Neural cell (in vitro differentiated cells): ENCODE results near the gene DNAJB9. TPM values are rescaled to one million over a fixed set of nuclear protein-coding genes. Genes with fewer than 3 reads are reported as not detected.

Experiments used
- H2AFZ ChIP-seq: fragments of 200-600, 300-800 bp; sonication (generic), shearing (Covaris generic); 2 replicates; pipeline ENCODE4 v1.6.0; 2014; ENCODE audit warnings: low read depth, mild to moderate bottlenecking, antibody characterized with exemption, low read length, moderate library complexity
- H3F3A ChIP-seq: fragments of 200-600 bp; shearing (Covaris generic); 2 replicates; pipeline ENCODE4 v1.6.1; 2016; ENCODE audit warnings: mild to moderate bottlenecking, moderate library complexity, mixed read lengths, antibody characterized with exemption, low read length; ENCODE audit not compliant: insufficient read depth, poor library complexity, severe bottlenecking
- H3K27ac ChIP-seq: fragments of 200-600, 300-800 bp; sonication (generic), shearing (Covaris generic); 2 replicates; pipeline ENCODE4 v1.5.1; 2014; ENCODE audit warnings: mild to moderate bottlenecking, low read length, moderate library complexity
- H3K27me3 ChIP-seq: fragments of 300-800, 200-600 bp; sonication (generic), shearing (Covaris generic); 2 replicates; pipeline ENCODE4 v1.6.0; 2014; ENCODE audit warnings: mild to moderate bottlenecking, low read depth, low read length, moderate library complexity; ENCODE audit not compliant: insufficient read depth
- H3K36me3 ChIP-seq: fragments of 300-800, 200-600 bp; sonication (generic), shearing (Covaris generic); 2 replicates; pipeline ENCODE4 v1.5.1; 2014; ENCODE audit warnings: mild to moderate bottlenecking, antibody characterized with exemption, low read length, moderate library complexity; ENCODE audit not compliant: insufficient read depth
- H3K4me2 ChIP-seq: fragments of 300-800, 200-600 bp; sonication (generic), shearing (Covaris generic); 2 replicates; pipeline ENCODE4 v1.6.0; 2014; ENCODE audit warnings: mild to moderate bottlenecking, low read length
- H3K4me3 ChIP-seq: fragments of 300-800, 200-600 bp; sonication (generic), shearing (Covaris generic); 2 replicates; pipeline ENCODE4 v1.5.1; 2014; ENCODE audit warnings: mild to moderate bottlenecking, low read length, moderate library complexity
- H3K79me2 ChIP-seq: fragments of 200-600 bp; shearing (Covaris generic); replicated peaks from 2 replicates; pipeline ENCODE4 v1.6.0; 2014; ENCODE audit warnings: mild to moderate bottlenecking, low read length, moderate library complexity; ENCODE audit not compliant: insufficient read depth
- H3K9ac ChIP-seq: fragments of 300-800, 200-600 bp; sonication (generic), shearing (Covaris generic); 2 replicates; pipeline ENCODE4 v1.6.1; 2016; ENCODE audit warnings: mild to moderate bottlenecking, low read length, mixed read lengths
- H3K9me2 ChIP-seq: fragments of 200-600 bp; shearing (Covaris generic); 2 replicates; pipeline ENCODE4 v1.6.1; 2016; ENCODE audit warnings: mild to moderate bottlenecking, low read length, mixed read lengths; ENCODE audit not compliant: insufficient read depth
- H3K9me3 ChIP-seq: fragments of 200-600, 300-800 bp; sonication (generic), shearing (Covaris generic); 2 replicates; pipeline ENCODE4 v1.6.1; 2016; ENCODE audit warnings: mild to moderate bottlenecking, mixed run types, low read length, moderate library complexity, mixed read lengths
- H4K20me1 ChIP-seq: fragments of 200-600 bp; shearing (Covaris generic); 2 replicates; pipeline ENCODE4 v1.6.1; 2016; ENCODE audit warnings: mild to moderate bottlenecking, mixed run types; ENCODE audit not compliant: insufficient read depth
- EP300 ChIP-seq: fragments of 450-650 bp; conservative IDR thresholded peaks from 2 replicates; pipeline ENCODE4 v1.6.1; 2014; ENCODE audit warnings: antibody characterized with exemption, mild to moderate bottlenecking, moderate library complexity; ENCODE audit not compliant: poor library complexity, severe bottlenecking
- EZH2 ChIP-seq: fragments of 200-600, 300-800 bp; shearing (Covaris generic), sonication (generic); IDR thresholded peaks from 2 replicates; pipeline ENCODE4 v1.6.1; 2014; ENCODE audit warnings: antibody characterized with exemption, low read length, borderline replicate concordance, mild to moderate bottlenecking; ENCODE audit not compliant: insufficient read depth, poor library complexity, severe bottlenecking
- MXI1 ChIP-seq: fragments of 450-650 bp; conservative IDR thresholded peaks from 2 replicates; pipeline ENCODE4 v1.6.1; 2014; ENCODE audit warnings: antibody characterized with exemption, mild to moderate bottlenecking; ENCODE audit not compliant: poor library complexity, severe bottlenecking
- POLR2AphosphoS5 ChIP-seq: IDR thresholded peaks from 2 replicates; pipeline ENCODE4 v1.6.1; 2012
- RAD21 ChIP-seq: fragments of 450-650 bp; conservative IDR thresholded peaks from 2 replicates; pipeline ENCODE4 v1.6.1; 2014; ENCODE audit warnings: antibody characterized with exemption, mild to moderate bottlenecking, moderate library complexity
- SMC3 ChIP-seq: fragments of 450-650 bp; conservative IDR thresholded peaks from 2 replicates; pipeline ENCODE4 v1.6.1; 2014; ENCODE audit warnings: antibody characterized with exemption, mild to moderate bottlenecking, moderate library complexity; ENCODE audit not compliant: poor library complexity
- TAF1 ChIP-seq: IDR thresholded peaks from 2 replicates; pipeline ENCODE4 v1.6.1; 2012; ENCODE audit warnings: low read depth
- polyA plus RNA-seq: library from polyadenylated mRNA; depleted of rRNA; stranded (reverse); fragments of >200 nt; gene quantifications from 2 replicates; pipeline ENCODE4 v1.2.3, GENCODE V29; 2014
- TF ChIP-seq, protein P1 (sequence below): fragments of 450-650 bp; IDR thresholded peaks from 2 replicates; pipeline ENCODE4 v1.5.1; 2014; ENCODE audit warnings: antibody characterized with exemption, mild to moderate bottlenecking, moderate library complexity; ENCODE audit not compliant: poor library complexity, severe bottlenecking
- TF ChIP-seq, protein P2 (sequence below): IDR thresholded peaks from 2 replicates; pipeline ENCODE4 v1.6.1; 2012; ENCODE audit warnings: borderline replicate concordance

Gene DNAJB9
- polyA plus RNA-seq, 1 donor from 2014 or later: 102 TPM

DNA sequence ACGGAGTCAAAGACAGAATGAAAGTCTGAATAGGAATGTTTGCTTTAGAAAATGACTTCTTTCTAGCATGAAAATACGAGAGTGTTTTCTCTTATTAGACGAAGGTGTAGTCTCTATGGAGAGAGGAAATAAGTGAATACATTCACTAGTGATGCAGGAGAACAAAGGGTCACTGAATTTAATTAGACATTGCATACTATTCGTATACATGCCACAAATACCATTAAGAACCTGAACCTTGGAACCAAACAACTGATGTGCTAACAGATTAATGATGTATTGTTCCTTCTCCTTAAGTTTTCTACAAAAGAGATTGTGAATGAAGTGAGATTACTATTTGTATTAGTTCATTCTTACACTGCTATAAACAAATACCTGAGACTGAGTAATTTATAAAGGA lies 10.4 kb upstream of the DNAJB9 start:
- Histone ChIP-seq H3K79me2 (peaks cover 5% of the 10 kb centered on the region), H3F3A (no peaks in the 10 kb centered on the region), H3K9me2 (no peaks in the 10 kb centered on the region), H3K36me3 (no peaks in the 10 kb centered on the region), H3K9me3 (peaks cover 3% of the 10 kb centered on the region), H2AFZ (no peak overlapping the region), H3K4me3 (no peak overlapping the region), H3K27ac (no peak overlapping the region), H3K27me3 (no peaks in the 10 kb centered on the region), H3K9ac (no peak overlapping the region), H4K20me1 (no peaks in the 10 kb centered on the region), H3K4me2 (no peak overlapping the region)
- TF ChIP-seq, protein P1, sequence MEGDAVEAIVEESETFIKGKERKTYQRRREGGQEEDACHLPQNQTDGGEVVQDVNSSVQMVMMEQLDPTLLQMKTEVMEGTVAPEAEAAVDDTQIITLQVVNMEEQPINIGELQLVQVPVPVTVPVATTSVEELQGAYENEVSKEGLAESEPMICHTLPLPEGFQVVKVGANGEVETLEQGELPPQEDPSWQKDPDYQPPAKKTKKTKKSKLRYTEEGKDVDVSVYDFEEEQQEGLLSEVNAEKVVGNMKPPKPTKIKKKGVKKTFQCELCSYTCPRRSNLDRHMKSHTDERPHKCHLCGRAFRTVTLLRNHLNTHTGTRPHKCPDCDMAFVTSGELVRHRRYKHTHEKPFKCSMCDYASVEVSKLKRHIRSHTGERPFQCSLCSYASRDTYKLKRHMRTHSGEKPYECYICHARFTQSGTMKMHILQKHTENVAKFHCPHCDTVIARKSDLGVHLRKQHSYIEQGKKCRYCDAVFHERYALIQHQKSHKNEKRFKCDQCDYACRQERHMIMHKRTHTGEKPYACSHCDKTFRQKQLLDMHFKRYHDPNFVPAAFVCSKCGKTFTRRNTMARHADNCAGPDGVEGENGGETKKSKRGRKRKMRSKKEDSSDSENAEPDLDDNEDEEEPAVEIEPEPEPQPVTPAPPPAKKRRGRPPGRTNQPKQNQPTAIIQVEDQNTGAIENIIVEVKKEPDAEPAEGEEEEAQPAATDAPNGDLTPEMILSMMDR: no peak
- TF ChIP-seq POLR2AphosphoS5: no peak
- no peak for TF ChIP-seq SMC3
- no peak for TF ChIP-seq EZH2
- TF ChIP-seq TAF1: no peak
- TF ChIP-seq, protein P2, sequence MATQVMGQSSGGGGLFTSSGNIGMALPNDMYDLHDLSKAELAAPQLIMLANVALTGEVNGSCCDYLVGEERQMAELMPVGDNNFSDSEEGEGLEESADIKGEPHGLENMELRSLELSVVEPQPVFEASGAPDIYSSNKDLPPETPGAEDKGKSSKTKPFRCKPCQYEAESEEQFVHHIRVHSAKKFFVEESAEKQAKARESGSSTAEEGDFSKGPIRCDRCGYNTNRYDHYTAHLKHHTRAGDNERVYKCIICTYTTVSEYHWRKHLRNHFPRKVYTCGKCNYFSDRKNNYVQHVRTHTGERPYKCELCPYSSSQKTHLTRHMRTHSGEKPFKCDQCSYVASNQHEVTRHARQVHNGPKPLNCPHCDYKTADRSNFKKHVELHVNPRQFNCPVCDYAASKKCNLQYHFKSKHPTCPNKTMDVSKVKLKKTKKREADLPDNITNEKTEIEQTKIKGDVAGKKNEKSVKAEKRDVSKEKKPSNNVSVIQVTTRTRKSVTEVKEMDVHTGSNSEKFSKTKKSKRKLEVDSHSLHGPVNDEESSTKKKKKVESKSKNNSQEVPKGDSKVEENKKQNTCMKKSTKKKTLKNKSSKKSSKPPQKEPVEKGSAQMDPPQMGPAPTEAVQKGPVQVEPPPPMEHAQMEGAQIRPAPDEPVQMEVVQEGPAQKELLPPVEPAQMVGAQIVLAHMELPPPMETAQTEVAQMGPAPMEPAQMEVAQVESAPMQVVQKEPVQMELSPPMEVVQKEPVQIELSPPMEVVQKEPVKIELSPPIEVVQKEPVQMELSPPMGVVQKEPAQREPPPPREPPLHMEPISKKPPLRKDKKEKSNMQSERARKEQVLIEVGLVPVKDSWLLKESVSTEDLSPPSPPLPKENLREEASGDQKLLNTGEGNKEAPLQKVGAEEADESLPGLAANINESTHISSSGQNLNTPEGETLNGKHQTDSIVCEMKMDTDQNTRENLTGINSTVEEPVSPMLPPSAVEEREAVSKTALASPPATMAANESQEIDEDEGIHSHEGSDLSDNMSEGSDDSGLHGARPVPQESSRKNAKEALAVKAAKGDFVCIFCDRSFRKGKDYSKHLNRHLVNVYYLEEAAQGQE: no peak
- TF ChIP-seq RAD21: no peak
- no peak for TF ChIP-seq MXI1
- no peak for TF ChIP-seq EP300

GRCh38 chr7:108561047-108561619 lies 8.5 kb upstream of the DNAJB9 start:
- H3K4me3 ChIP-seq: no peak overlapping the region
- H3K4me2 ChIP-seq: no peak overlapping the region
- H3K9me3 ChIP-seq: peaks cover 3% of the 10 kb centered on the region
- H3K79me2 ChIP-seq: peaks cover 6% of the 10 kb centered on the region
- H2AFZ ChIP-seq: no peak overlapping the region
- TF ChIP-seq, protein P2: no peak
- TF ChIP-seq TAF1: no peak
- TF ChIP-seq EP300: no peak
- TF ChIP-seq, protein P1: no peak
- no peak for TF ChIP-seq MXI1
- TF ChIP-seq POLR2AphosphoS5: no peak
- no peak for TF ChIP-seq EZH2
- H3K36me3 ChIP-seq: no peaks in the 10 kb centered on the region
- no peak overlapping the region for H3K9ac ChIP-seq
- no peaks in the 10 kb centered on the region for H4K20me1 ChIP-seq
- no peaks in the 10 kb centered on the region for H3K9me2 ChIP-seq
- no peak overlapping the region for H3K27ac ChIP-seq
- no peaks in the 10 kb centered on the region for H3K27me3 ChIP-seq
- H3F3A ChIP-seq: no peaks in the 10 kb centered on the region
